GM18508 (cell line): ENCODE data around the gene CCDC136.

Source experiments
- ATAC-seq: cut with Tn5 transposase; IDR thresholded peaks from one replicate; pipeline ENCODE4 v1.9.1; 2021; ENCODE audit warnings: moderate number of reproducible peaks; ENCODE audit not compliant: insufficient read depth, unreplicated experiment

Gene CCDC136

DNA sequence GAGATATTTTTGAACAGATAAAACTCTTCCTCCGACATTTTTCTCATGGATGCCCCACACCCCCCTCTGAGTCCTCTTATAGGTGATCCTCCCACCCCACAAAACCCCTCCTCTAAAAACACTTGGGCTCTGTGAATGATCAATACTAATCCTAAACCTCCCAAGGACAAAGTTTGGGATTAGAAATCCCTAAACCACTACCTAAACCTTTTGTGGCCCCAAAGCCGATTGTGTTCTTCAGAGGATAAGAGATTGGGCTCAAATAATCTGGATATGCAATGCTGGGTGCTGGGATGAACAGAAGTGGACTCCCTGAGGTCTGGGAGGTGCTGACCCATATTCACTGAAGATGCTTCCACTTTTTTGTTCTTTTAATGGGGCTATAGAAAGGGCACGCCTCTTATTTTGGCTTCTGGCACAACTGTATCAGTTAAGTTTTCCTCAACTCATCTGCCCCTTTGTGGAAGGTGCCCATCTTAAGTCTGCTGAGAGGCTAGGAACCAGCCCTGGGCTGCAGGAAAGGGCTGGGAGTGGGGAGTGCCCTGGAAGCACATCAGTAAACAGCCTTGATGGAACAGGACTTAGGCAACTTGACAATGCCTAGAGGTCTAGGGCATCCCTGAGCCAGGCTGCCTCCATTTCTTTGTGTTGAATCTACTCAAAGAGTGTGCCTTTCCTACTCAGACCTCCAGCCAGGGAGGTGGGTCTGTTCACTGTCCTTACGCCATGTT lies 15.9 kb upstream of the CCDC136 start, which contains the start of gene OPN1SW:
TSS of gene OPN1SW (minus strand) at position 51 of the 731 bp plus-strand sequence. CDS start at position 38, 13 bp downstream.
- ATAC-seq, result no peak

DNA sequence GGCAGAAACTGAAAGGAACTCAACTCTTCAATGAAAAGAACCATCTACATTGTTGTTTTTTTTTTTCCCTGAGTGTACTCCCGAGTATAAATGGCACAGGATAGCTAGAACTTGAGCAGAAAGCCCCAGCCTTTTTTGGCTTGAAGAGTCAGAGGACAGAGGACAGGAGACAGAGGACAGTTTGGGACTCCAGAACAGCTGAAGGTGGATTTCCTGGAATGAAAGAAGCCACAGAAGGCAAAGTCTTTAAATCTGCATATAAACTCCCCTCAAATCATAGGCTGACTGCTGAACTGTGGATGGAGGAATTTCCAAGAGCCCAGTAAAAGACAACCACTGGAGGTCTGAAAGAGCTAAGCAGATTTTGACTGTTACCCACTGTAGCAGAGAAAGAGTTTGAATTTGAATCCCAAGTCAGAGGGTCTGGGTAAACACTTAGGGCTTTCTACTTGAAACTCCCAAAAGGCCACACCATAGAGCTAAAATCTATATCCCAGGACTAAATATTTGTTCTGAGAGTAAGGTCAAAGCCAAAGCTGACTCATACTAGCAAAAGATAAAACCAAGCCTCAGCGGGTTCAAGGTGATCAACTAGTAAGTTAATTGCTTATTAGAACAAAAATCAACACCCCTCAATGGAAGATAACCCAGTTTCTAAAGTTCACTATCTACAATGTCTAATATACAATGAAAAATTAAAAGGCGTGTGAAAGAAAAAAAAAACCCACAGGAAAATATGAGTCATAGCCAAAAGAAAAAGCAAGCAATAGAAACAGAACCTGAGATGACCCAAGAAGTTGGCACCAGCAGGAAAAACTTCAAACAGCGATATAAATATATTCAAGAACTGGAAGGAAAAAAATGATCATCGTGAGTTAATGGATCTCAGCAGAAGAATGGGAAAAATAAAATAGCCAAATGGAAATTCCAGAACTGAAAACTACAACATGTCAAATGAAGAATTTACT lies 14.3 kb upstream of the CCDC136 start:
- no peak for ATAC-seq

DNA sequence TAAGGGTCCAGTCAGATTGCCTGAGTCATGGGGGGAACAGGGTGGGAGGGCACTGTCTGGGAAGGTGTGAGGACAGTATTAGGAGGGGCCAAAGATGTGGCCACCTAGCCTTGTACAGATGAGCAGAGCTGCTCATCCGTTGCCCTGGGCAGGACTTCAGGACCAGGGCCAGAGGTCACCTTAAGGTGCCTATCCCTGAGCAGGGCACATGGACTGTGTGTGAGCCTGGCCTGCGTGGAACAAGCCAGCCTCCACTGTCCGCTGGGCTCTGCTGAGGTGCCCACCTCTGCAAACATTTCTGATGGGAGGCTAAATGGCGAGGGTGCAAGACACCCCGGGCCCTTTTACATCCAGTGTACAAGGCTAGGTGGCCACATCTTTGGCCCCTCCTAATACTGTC lies 12.8 kb upstream of the CCDC136 start:
- no peak for ATAC-seq

DNA sequence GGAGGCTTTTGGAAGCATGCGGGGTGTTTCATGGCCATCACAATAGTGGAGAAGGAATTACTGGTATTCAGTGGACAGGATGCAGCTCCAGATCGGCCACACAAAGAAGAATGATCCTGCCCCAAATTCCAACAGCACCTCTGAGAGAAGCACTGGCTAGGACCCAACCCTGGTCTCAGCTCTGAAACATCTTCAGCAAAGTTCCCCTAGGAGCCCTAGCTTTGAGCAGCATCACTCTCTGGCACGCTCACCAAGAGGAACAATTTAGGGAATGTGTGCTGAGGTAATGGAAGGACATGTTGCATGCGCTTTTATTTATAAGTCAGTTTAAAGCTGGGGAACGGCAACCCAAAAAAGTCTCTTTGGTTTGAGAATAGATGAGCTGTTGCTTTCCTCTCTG lies 10.6 kb upstream of the CCDC136 start:
- no peak for ATAC-seq

DNA sequence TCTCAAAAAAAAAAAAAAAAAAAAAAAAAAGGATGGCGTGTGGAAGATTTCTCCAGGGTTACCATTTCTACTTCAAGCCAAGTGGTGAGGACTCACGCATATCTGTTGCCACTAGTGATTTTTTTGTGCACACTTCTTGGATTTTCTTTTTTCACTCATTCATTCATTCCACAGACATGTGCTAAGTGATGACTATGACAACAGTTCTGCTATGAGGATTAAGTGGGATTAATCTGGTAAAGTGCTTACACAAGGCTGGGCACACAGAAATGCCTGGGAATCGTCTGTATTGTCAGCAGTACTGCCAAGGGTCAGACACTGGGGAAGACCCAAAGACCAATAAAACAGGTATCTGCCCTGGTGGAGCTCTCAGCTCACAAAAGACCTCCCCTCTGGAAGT lies 9.9 kb upstream of the CCDC136 start:
- ATAC-seq, result no peak

DNA sequence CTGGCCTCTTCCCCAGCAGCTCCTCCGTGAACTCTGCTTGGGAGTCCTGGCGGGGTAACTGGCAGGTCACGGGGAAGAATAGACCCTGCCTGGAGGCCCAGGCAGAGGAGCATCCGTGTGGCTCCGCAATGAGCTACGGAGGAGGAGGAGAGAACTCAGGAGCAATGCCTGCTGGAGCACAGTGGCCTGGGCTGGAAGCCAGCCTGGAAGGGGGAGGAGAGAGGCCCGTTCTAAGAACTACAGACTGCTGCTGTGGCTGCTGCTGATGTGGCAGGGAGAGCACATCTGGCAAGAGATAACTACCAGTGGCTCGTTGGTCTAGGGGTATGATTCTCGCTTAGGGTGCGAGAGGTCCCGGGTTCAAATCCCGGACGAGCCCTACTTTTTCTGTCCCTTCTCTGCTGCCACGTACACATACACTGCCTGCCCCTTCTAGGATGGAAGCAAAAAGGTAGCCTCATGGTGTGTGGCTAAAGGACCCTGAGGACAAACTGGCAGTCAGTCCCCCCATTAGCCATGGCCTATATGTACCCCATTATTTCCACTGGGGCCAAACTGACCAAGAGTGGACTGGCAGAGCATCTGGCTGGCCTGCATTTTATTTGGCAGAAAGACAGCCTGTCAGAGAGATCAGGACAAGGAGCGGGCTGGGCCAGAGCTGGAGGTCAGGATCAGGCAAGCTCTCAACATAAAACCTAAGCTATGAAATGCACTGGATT lies 8.5 kb upstream of the CCDC136 start:
- ATAC-seq, result no peak

DNA sequence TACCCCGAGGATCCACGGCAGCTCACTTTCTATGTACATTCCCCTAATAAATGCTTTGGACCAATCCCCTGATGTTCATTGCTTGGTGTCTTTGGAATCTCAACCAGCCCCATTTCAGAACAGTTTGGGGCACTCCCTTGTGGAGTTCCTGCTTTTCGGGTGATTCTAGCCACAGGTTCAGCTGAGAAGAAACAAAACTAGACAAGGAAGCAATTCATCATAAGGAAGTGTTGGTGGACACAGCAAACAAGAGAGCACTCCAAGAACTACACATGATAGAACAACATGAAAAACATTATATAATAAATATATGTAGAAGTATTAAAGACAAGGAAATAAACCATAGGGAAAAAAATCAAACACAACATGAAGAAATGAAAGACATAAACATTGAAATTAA lies 6.0 kb upstream of the CCDC136 start:
- ATAC-seq, result no peak

DNA sequence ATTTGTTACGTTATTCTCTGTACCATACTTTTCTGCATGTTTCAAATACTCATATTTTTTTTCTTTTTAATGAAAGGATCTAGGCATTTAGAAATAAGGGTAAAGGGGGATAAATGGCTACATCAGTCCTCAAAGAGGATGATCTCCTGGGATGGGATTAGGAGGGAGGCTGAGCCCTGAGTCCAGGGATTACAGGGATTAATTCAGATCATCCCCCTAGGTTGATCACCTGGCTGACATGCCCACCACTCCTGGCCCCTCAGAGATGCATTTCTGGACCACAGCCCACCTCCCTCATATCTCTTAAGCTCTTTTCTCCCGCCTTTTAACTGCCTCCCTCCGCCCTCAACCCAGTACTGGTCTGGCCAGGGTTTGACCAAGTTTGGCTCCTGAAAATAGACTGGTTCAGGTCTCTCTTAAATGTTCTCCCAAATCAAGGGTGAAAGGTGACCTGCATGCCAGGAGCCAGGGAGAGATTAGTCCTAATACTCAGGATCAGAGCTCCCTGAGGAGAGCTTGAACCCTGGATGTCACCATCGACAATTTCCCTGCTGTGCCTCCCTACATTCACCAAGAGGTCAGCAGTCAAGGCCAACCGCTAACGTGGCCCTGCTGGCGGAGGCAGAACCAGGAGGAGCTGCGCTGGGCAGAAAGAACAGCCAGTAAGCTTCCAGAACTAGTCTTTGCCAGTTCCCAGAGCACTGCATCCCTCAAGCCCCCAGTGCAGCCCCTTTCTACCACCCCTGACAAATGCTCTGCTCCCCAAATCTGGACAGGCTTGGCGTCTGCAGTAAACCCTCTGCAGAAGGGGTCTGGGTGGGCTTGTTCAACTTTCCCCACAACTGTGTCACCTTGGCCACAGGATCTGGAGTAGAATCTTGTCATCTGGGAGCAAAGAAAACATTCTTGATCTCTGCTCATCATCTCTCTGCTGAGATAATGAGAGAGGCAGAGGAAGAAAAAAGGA lies 3.0 kb upstream of the CCDC136 start:
- ATAC-seq, result no peak

DNA sequence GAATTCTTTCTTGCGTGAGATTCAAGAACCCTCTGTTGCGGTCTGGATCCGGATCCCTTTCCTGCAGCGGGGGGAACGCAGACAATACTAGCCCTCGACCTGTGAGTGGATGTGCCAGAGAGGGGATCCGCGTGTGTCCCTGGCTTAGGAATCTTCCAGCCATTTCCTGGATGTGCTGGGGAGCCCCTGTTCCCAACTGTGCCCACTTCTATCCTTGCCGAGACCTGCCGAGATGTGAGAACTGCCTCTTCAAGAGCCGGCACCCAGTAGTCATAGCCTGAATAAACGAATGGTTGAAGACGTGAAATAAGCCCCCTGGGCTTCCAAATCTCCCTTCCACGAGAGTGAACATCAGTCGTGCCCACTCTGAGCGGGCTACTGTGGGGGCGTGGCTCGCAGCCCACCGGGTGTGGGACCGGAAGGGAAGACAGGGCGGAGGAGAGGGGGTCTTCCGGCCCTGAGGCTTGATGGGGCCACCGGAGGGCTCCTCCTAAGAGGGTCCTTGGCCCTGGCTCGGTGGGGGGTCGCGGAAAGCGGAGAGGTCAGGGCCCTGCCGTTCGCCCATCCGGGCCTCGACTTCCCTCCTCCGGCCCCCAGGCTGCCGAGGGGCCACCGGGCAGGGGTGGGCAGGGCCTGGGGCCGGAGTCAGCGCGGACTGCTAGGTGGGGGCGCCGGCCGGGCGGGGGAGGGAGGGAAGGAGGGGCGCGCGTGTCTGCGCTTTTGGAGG lies 1.3 kb upstream of the CCDC136 start:
- ATAC-seq, result no peak

DNA sequence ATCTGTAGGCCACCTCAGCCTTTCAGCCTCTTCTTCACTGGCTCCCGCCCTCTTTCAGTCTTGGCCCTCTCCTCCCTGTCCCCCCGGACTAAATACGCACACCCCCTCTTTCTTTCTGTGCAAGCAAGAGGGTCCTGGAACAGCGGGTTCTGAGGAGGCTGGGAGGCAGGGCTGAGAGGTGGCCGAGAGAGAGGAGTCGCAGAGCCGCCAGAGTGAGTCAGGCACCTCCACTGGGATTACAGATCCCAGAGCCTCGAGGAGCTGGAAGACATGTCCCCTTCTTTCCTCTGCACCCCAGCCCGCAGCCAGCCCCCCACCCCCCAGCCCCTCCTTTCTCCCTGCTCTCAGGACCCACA lies 182 bp downstream of the CCDC136 start:
- ATAC-seq, result no peak

DNA sequence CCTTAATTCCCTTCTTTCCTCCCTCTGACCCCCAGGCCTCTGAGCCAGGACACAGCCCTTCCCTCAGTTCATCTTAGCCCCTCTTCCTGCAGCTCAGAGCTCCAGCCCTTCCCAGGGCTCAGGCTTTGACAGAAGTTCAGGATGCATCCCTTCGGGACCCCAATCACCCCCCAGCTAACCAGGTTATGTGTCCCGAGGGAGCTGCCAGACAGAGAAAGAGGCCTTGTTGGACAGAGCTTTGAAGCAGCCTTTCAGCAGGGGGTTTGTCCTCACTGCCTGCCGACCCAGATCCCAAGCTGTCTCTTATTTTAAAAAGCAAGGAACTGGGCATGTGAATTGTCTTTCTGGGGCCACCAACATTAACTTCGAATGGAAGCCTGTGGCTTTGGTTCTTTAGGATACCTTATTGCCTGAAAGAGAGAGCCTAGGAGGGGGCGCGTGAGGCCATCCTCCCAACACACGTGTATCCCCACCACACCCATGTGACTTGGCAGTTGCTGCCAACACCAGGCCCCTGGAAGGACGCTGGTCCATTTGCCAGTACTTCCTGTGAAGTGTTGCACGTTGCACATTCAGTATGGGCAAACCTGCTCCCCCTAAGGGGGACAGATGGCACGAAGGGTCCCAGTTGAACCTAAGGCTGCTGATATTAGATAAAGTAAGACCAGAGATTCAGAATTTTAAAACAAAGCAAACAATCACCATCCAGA lies 858 bp downstream of the CCDC136 start:
- no peak for ATAC-seq

DNA sequence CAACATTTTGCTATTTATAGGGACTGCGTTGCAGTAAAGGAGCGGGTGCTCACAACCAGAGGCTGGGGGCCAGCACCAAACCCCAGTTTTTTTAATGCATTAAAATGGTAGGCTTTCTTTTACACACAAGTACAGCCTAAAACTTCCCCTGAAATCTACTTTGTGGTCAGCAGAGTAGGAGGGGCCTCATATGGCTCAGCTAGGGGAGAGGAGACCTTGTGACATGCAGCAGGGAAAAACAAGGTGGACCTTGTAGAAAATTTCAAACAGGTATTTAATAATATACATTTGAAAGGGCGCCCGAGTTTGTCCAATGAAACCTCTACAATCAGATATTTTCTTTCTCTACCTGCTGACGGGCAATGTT lies 1.4 kb downstream of the CCDC136 start:
- ATAC-seq, result no peak

DNA sequence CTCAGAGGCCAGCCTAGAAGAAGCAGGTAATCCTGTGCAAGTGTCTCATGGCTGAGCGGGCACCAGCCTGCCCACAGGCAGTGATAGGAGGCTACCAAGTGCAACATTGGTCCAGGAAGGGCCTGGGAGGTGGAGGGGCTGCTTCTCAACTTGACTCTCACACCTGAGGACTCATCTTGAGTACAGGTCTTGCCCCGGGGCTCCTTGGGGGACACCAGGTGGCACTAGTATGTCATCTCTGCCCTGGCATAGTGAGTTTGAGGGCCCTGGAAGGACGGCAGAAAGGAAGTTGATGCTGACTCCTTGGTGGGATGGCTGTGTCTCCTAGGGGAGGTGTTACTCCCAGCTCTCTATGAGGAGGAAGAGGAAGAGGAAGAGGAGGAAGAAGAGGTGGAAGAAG lies 2.3 kb downstream of the CCDC136 start:
- ATAC-seq, result no peak

DNA sequence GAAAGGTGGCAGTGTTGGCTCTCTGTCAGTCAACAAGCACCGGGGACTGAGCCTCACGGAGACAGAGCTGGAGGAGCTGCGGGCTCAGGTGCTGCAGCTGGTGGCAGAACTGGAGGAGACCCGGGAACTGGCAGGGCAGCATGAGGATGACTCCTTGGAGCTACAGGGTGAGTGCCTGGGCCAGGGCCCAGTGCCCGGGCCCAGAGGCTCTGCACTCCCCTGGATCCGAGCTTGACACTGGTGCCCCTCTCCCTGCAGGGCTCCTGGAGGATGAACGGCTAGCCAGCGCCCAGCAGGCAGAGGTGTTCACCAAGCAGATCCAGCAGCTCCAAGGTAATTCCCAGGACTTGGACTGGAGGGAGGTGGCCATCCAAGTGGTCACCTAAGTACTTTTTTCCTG lies 2.7 kb downstream of the CCDC136 start:
- ATAC-seq, result no peak

DNA sequence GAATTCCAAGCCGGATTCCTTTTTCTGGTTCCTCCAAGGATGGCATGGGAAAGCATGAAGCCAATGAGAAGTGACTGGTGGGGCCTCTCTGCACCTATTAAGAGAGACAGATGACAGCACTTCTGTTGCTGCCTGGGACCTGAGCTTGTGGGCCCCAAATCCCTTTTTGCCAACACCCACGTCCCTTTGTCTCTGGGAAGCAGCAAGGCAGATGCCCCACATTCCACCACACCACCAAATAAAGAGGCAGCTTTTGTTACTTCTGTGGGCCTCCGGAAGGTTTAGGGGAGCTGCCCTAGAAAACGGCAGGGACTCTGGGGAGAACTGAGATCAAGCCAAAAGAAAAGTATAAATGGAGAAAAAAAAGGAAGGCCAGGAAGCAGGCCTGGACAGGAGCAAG lies 3.4 kb downstream of the CCDC136 start:
- ATAC-seq, result no peak

DNA sequence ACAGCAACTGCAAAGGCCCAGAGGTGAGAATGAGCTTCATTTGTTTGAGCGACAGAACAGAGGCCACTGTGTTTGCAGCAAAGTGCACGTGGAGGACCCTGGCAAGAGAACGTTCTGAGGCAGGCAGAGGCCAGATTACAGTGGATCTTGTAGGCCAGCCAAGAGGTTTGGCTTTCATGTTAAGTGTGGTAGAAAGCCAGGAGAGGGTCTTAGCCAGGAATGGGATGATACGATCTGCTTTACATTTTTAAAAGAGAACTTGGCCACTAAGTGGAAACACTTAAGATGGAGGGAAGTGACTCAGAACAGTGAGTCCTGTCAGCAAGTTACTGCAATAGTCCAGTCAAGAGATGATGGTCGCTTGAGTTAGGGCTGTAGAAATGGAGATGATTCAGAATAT lies 4.6 kb downstream of the CCDC136 start:
- no peak for ATAC-seq

DNA sequence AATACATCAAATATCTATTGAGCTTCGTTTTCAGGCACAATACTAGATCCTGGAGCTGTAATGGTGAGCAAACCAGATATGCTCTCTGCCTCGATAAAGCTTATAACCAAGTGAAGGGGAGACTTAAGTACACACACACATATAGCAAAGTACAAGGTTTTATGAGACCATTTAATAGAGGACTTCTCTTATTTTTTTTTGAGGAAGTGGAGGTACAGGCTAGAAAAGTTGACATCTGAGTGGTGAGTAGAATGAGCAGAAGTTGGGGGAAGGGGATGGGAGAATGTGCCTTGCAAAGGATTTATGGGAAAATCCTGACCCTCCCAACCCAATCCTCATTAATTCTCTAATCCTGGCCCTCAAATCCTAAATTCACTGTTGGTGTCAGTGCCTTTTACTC lies 7.7 kb downstream of the CCDC136 start:
- ATAC-seq, result no peak

DNA sequence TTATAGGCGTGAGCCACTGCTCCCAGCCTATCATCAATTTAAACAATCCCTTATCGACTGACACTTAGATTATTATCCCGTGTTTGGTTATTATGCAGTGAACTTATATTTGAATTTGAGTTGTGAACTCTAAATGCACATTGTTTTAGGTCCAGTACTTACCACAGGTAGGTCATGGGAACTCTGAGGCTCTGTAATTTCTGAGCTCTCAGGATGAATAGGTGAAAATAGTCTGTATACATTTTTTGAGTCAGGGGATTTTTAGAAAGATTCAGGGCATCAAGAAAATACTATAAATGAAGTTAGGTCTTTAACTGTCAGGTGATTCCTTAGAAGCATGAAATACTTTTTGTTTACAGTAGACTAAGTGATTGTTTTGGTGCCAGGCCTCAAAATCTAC lies 8.8 kb downstream of the CCDC136 start:
- no peak for ATAC-seq

DNA sequence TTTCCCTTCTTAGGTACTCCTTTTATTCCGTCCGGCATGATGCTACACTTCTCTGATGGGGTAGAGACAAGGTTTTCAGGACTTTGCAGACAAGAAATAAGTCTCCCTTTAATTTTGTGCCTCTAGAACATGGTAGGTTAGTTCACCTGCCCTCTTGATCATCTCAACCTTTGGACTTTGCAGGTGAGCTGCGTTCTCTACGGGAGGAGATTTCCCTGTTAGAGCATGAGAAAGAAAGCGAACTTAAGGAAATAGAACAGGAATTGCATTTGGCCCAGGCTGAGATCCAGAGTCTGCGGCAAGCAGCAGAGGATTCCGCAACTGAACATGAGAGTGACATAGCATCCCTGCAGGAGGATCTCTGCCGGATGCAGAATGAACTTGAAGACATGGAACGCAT lies 9.2 kb downstream of the CCDC136 start:
- ATAC-seq, result no peak
